Muscle layer of duodenum (tissue), 2 donors: ENCODE data around the gene IL31.
"Not testable (repeated sequence)": the region's sequence is repeated elsewhere in the genome, so short reads cannot be mapped to it uniquely, and the experiment has no call there.

Experiments
- H3K27ac ChIP-seq: one replicate; pipeline ENCODE4 v1.7.0; 2013; ENCODE audit warnings: mild to moderate bottlenecking, low read length
- H3K27me3 ChIP-seq: one replicate; pipeline ENCODE4 v1.7.0; 2013; ENCODE audit warnings: low read depth, mild to moderate bottlenecking, control low read depth, low read length
- H3K36me3 ChIP-seq, 2 donors: one replicate each; pipeline ENCODE4 v1.7.0; 2013; ENCODE audit warnings: low read length in 2 of 2, control low read depth in 1 of 2, mild to moderate bottlenecking in 1 of 2; ENCODE audit not compliant: insufficient read depth in 2 of 2, control insufficient read depth in 1 of 2
- H3K4me1 ChIP-seq, 2 donors: one replicate each; pipeline ENCODE4 v1.7.0; 2013; ENCODE audit warnings: low read length in 2 of 2, mild to moderate bottlenecking in 2 of 2, control low read depth in 1 of 2, moderate library complexity in 1 of 2; ENCODE audit not compliant: insufficient read depth in 2 of 2, control insufficient read depth in 1 of 2
- H3K4me3 ChIP-seq, 2 donors: one replicate each; pipeline ENCODE4 v1.7.0; 2013; ENCODE audit warnings: low read length in 2 of 2, low read depth in 1 of 2, mild to moderate bottlenecking in 1 of 2
- H3K9me3 ChIP-seq, 2 donors: one replicate each; pipeline ENCODE4 v1.7.0; 2013; ENCODE audit warnings: low read length in 2 of 2, control low read depth in 1 of 2, mild to moderate bottlenecking in 1 of 2; ENCODE audit not compliant: control insufficient read depth in 1 of 2
- donor health status: healthy.

Gene IL31

DNA sequence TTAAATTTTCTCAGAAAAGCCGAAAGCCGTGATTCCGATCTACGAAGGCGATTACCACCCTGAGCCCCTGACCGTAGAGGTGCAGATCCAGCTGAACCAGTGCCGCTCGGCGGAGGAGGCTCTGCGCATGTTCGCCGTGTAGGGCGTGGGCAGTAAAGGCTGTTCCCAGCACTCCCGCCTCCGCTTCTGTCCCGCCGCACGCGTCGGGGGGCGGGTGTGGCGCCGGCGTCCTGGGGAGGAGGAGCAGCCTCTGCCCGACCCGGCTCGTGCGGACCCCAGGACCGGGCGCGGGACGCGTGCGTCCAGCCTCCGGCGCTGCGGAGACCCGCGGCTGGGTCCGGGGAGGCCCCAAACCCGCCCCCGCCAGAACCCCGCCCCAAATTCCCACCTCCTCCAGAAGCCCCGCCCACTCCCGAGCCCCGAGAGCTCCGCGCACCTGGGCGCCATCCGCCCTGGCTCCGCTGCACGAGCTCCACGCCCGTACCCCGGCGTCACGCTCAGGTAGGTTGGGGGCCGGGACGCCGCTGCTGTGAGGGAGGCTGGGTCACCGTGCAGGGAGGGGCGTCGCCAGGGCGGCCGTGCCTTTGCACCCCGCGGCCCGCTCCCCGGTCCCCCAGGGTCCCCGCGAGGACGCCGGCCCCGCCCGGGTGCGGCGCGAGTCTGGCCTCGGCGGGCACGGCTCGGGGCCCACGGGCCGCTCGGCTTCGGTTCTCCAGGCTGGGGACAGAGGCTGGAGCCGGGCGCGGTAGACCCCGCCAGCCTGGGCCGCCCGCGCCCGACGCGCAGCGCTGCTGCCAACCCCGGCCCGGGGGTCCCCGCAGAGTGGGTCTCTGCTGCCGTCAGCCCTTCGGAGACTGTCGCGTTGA, 29.5 kb upstream of the IL31 start, which contains the start of gene B3GNT4:
B3GNT4 (plus strand) TSS at position 409 of the 866 bp plus-strand sequence. CDS start 910 bp downstream, outside the sequence.
- Histone ChIP-seq H3K27me3 (peaks cover 18% of the 10 kb centered on the region), H3K4me3 (peak within 1 kb of the TSS; percentile 56 to 61), H3K4me1 (peaks cover 0 to 12% of the 10 kb centered on the region in 2 donors), H3K27ac (no peak within 1 kb of the TSS), H3K36me3 (peaks cover 9 to 18% of the 10 kb centered on the region in 2 donors), H3K9me3 (no peaks in the 10 kb centered on the region)

DNA sequence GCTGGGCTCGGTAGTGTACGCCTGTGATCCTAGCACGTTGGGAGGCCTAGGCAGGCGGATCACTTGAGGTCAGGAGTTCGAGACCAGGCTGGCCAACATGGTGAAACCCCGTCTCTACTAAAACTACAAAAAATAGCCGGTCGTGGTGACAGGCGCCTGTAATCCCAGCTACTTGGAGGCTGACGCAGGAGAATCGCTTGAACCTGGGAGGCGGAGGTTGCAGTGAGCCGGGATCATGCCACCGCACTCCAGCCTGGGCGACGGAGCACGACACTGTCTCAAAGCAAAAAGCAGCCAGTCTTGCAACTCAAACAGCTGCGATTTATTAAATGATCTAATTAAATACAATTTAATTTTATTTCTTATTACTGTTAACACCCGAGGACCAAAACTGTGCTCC, 28.8 kb upstream of the IL31 start:
- not testable (repeated sequence) for H3K9me3 ChIP-seq, H3K27ac ChIP-seq
- H3K4me3 ChIP-seq: peak overlapping the region; percentile 56 to 61
- peaks cover 0 to 12% of the 10 kb centered on the region in 2 donors for H3K4me1 ChIP-seq
- peaks cover 1 to 10% of the 10 kb centered on the region in 2 donors for H3K36me3 ChIP-seq
- H3K27me3 ChIP-seq: peaks cover 18% of the 10 kb centered on the region

GRCh38 chr12:122202017-122202416, 28.0 kb upstream of the IL31 start:
- peaks cover 18% of the 10 kb centered on the region for H3K27me3 ChIP-seq
- peaks cover 0 to 3% of the 10 kb centered on the region in 2 donors for H3K36me3 ChIP-seq

DNA sequence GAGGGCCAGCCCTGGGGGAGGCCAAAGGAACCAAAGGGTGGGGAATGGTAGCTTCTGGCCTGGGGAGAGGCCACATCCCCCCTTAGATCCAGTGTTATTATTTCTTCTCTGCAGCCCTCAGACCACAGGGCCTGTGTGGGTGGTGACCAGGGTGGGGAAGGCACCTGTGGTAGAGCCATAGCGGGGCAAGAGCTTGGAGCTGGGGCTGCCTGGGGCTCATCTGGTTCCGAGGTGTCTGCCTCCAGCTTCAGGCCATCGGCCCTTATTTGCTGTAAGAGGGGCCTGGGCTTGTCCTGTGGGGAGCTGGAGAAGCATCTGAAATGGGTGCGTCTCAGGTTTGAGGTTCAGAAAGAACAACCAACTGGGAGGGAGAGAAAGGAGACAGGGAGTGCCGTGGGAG, 27.4 kb upstream of the IL31 start:
- H3K27ac ChIP-seq: no peak overlapping the region
- H3K36me3 ChIP-seq: no peaks in the 10 kb centered on the region
- peaks cover 0 to 12% of the 10 kb centered on the region in 2 donors for H3K4me1 ChIP-seq
- peaks cover 18% of the 10 kb centered on the region for H3K27me3 ChIP-seq
- H3K9me3 ChIP-seq: no peaks in the 10 kb centered on the region
- no peak overlapping the region for H3K4me3 ChIP-seq

More at GRCh38 chr12:122202017-122202416, 28.0 kb upstream of the IL31 start:
- Histone ChIP-seq H3K4me1 (peaks cover 0 to 12% of the 10 kb centered on the region in 2 donors), H3K4me3 (no peak overlapping the region), H3K27ac (no peak overlapping the region), H3K9me3 (no peaks in the 10 kb centered on the region)

DNA sequence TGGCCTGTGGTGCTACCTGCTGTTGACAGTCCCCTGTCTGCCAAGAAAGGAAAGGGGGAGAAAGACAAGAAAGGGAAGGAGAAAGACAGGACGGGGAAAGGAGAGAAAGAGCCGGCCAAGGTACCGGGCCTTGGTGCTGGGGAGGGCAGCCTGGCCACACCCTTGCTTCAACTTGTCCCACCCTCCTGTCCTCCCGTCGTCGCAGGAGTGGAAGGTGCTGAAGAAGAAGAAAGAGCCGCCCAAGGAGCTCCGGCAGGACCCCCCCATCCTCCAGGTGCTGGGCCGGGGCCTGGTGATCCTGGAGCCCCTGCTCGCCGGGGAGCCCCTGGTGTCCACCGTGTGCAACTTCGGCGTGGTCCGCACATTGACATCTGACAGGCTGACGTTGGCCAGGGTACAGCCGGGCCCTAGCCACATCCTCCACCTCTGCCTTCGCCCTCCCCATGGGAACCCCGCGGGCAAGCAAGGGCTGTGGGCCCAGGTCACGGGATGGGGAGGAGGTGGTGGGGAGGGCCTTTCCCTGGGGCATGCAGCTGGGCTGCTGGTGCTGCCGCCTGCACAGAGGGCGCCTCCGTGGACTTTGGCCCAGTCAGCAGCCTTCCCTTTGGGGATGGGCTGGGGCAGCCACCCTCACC, 26.6 kb upstream of the IL31 start:
- Histone ChIP-seq H3K27me3 (peaks cover 15% of the 10 kb centered on the region), H3K4me3 (no peak overlapping the region), H3K36me3 (no peaks in the 10 kb centered on the region), H3K9me3 (no peaks in the 10 kb centered on the region), H3K4me1 (peaks cover 0 to 12% of the 10 kb centered on the region in 2 donors), H3K27ac (no peak overlapping the region)

- Histone ChIP-seq H3K27ac (no peak overlapping the region), H3K4me3 (no peak overlapping the region), H3K4me1 (peaks cover 0 to 12% of the 10 kb centered on the region in 2 donors), H3K27me3 (peaks cover 7% of the 10 kb centered on the region), H3K36me3 (no peaks in the 10 kb centered on the region), H3K9me3 (peaks cover 0 to 4% of the 10 kb centered on the region in 2 donors)
Measured at GRCh38 chr12:122199484-122200355, 25.7 kb upstream of the IL31 start.

DNA sequence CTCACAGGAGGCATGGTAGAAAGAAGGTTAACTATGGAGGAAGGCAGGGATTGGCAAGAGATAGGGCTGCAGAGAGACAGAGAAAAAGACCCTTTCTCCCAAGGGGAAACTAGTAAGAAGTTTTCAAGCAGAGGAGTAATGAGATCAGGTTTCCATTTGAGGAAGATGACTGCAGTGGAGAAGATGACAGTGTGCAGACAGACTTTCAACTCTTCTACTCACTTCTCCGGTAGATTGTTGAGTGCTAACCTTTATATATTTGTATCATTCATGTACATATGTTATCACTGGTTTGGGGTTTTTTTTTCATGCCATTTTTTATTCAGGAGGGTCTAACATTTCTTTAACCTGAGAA, 23.6 kb upstream of the IL31 start:
- Histone ChIP-seq H3K9me3 (peaks cover 0 to 4% of the 10 kb centered on the region in 2 donors), H3K4me3 (no peak overlapping the region), H3K27ac (no peak overlapping the region), H3K4me1 (no peaks in the 10 kb centered on the region), H3K27me3 (peaks cover 2% of the 10 kb centered on the region), H3K36me3 (no peaks in the 10 kb centered on the region)

DNA sequence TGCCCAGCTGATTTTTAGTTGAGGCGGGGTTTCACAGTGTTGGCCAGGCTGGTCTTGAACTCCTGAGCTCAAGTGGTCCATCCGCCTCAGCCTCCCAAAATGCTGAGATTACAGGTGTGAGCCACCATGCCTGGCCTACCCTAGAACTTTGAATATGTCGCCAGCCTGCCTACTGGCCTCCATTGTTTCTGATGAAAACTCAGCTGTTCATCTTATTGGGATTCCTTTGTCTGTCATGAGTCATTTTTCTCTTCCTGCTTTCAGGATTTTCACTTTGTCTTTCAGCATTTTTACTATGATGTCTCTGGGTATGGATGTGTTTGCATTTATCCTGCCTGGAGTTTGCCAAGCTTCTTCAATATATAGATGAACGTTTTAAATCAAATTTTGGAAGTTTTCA, 21.4 kb upstream of the IL31 start:
- Histone ChIP-seq H3K9me3 (peaks cover 0 to 4% of the 10 kb centered on the region in 2 donors), H3K36me3 (no peaks in the 10 kb centered on the region), H3K4me3 (no peak overlapping the region), H3K4me1 (no peaks in the 10 kb centered on the region), H3K27ac (no peak overlapping the region), H3K27me3 (no peaks in the 10 kb centered on the region)

DNA sequence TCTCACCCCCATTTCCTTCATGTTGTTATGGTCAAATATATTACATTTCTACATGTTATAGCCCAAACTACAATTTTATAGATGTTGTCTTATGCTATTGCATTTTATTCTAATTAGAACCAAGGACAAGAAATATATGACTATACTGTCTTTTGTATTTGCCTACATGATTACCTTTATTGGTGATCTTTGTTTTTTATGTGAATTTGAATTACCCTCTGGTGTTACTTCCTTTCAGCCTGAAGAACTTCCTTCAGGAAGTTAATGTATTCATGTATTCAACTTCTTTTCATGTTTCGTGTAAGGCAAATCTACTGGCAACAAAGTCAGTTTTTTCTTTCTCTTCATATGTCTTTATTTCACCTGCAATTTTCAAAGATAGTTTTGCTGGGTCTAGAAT, 20.8 kb upstream of the IL31 start:
- H3K9me3 ChIP-seq: peaks cover 0 to 4% of the 10 kb centered on the region in 2 donors
- H3K27me3 ChIP-seq: no peaks in the 10 kb centered on the region
- no peak overlapping the region for H3K4me3 ChIP-seq
- no peaks in the 10 kb centered on the region for H3K4me1 ChIP-seq
- no peak overlapping the region for H3K27ac ChIP-seq
- no peaks in the 10 kb centered on the region for H3K36me3 ChIP-seq

GRCh38 chr12:122192441-122192840, 18.4 kb upstream of the IL31 start:
- H3K27me3 ChIP-seq: no peaks in the 10 kb centered on the region
- no peak overlapping the region for H3K4me3 ChIP-seq
- no peak overlapping the region for H3K27ac ChIP-seq
- H3K4me1 ChIP-seq: no peaks in the 10 kb centered on the region
- H3K36me3 ChIP-seq: no peaks in the 10 kb centered on the region
- H3K9me3 ChIP-seq: peaks cover 0 to 4% of the 10 kb centered on the region in 2 donors
